Measurements from ENCODE around the gene FLT1.

Gene FLT1

DNA sequence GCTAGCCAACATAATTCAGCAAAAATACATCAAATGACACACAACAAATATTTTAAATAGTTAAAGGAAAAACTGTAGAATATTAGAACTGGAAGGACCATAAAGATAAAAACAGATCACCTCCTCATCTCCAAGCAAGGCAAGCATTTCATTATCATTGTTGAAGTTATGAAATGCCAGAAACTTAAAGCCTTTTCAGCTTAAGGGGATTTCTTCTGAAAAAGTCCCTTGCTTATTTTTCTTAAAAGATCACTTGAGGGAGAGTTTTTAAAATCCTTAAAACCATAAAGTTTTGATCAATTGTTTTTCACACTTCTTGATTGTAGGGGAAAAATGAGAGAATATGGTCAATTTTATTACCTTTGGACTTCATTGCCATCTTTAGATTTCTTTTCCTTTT is 37.4 kb downstream of the FLT1 start:
- DNase-seq: no peak

DNA sequence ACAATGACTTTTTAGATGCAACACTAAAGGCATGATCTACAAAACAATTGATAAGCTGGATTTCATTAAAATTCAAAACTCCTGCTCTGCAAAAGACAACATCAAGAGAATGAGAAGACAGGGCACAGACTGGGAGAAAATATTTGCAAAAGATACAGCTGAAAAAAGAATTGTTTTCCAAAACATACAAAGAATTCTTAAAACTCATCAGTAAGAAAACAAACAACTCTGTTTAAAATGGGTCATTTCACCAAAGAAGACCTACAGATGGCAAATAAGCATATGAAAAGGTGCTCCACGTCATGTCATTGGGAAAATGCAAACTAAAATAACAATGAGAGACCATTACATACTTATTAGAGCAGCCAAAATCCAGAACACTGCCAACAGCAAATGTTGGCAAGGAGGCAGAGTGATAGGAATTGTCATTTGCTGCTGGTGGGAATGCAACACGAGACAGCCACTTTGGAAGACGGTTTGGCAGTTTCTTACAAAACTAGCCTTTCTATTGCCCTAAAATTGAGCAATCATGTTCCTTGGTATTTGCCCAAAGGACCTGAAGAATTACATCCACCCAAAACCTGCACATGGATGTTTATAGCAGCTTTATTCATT is 39.2 kb downstream of the FLT1 start:
- no peak for DNase-seq

DNA sequence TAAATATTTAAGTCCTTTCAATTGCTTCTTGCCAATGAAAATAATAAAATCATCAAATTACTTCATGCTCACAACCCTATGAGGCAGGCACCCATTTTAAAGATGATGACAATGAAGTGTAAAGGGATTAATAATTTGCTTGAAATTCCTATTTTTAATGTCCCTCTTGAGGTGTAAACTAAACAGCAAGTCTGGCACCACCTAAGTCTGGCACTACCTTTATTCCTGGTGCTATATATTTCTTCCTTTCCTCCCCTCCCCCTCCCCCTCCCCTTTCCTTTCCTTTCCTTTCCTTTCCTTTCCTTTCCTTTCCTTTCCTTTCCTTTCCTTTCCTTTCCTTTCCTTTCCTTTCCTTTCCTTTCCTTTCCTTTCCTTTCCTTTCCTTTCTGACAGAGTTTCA is 42.2 kb downstream of the FLT1 start:
- no peak for DNase-seq

DNA sequence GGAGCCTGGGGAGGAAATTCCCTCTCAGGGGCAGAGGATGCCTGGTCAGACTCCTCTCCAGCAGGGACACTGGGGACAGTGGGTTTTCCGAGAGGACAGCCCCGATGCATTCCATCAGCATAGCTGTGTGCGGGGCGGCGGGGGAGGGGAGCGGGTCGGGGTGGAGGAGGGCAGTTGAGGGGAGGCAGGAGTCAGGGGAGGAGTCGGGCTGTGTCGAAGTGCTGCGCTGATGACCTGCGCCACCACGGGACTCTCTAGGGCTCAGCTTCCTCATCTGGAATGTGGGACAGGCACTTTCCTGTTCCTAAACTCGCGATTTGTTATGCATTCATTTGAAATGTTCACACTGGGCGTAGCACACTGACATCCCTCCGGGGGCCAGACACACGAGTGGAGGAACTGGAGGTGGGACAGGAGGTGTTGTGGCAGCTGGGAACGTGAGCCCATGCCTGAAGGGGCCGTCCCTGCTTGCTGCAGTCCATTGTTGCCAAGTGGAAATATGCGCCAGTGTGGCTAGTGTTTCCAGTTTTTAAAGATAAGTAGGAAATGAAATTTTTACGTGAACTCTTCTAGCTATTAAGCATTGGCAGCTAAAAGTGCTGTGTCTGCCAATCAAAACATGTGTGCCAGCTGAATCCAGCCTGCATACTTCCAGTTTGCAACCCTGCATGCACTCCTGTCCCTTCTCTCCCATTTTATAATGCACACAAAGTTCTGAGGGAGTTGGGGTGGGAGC is 43.3 kb downstream of the FLT1 start:
- no peak for DNase-seq

DNA sequence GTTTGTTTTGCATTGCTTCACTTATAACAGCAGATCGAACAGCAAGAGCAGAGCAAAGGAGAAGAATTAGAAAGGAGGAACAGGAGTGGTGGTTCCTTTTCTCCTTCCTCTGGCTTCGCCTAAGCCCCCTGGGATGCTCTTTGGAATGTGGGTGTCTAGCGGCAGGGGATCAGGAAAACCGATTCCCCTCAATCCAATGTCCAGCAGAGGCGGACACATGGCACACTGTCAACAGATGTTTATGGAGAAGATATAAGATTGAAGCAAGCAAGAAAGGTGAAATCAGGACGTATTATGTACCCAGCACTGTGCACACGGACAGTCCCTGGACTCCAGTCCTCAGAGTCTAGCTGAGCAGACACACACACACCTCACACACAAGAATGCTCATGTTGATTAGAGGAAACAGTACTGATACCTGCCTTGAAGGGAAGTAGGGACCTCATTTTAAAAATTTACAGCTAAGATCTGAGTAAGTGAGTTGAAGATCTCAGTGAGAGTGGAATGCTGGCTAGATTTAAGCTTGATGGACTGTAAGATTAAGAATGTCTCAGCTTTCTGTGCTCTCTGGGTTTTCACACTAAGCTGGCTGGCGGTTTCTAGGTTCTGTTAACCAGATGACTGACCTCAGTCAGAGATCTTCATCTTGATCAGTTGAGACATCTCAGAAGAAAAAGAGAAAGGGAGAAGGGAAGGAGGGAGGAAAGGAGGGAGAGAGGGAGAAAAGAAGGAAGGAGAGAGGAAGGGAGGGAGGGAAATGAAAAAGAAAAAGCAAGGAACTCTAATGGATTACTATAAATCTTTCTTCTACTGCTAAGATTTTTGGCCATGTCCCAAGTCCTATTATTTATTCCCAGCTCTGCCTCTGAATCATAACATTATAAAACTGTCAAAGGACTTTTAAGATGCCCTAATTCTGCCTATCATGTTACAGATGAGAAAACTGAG is 44.8 kb downstream of the FLT1 start:
- no peak for DNase-seq

DNA sequence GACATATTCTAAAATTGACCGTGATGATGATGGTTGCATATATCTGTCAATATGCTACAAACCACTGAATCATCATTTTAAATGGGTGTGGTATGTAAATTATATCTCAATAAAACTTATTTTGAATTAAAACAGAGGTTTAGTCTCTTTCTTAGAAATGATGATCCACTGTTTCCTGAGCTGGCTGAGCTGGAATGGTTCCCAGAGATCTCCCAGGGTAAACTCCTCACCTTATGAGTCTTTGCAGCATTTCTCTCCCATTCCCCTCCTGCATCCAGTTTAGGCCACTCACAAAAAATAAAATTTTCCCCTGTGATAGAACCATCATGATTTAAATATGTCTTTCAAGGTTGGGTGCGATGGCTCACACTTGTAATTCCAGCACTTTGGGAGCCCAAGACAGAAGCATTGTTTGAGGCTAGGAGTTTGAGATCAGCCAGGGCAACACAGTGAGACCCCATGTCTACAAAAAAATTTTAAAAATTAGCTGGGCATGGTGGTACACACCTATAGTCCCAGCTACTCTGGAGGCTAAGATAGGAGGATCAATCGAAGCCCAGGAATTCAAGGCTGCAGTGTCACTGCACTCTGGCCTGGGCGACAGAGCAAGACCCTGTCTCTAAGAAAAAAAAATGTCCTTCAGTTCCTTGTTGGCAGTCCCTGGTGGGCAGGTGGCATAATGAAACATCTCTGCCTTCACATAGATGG is 46.1 kb downstream of the FLT1 start:
- DNase-seq: no peak

DNA sequence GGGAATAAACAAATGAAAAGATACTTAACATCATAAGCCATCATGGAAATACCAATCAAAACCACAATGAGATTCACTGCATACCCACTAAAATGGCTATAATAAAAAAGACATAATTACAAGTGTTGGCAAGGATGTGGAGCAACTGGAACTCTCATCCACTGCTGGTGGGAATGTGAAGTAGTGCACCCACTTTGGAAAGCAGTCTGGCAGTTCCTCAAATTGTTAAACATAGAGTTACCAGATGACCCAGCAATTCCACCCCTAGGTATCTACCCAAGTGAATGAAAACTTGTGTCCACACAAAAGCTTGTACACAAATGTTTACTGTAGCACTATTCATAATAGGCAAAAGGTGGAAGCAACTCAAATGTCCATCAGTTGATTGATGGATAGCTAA is 46.9 kb downstream of the FLT1 start:
- DNase-seq: no peak

DNA sequence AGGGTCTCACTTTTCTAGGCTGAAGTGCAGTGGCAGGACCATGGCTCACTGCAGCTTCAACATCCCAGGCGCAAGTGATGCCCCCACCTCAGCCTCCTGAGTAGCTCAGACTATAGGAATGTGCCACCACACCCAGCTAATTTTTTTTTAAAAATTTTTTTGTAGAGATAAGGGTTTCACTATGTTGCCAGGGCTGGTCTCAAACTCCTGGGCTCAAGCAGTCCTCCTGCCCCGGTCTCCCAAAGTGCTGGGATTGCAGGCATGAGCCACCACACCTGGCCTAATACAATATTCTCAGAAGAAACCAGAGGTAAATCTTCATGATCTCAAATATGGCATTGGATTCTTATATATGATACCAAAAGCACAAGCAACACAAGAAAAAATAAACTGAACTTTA is 47.7 kb downstream of the FLT1 start:
- no peak for DNase-seq

DNA sequence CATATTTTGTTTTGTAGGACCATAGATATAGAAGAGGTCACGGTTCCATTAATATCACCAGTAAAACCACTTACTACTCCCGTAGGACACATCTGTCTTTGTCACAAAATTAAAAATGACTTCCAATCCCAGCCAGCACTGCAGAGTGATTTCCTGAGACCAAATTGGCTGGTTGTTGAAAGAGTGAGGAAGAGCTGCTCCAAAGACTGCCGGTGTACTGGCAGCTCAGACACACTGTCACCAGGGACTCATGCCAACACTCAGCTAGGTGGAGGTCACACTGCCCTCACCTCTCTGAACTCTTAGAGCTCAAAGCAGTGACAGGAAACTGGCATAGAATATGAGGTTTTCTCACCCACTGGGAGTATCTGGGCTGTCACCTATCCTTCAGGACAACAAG is 52.1 kb downstream of the FLT1 start:
- no peak for DNase-seq

DNA sequence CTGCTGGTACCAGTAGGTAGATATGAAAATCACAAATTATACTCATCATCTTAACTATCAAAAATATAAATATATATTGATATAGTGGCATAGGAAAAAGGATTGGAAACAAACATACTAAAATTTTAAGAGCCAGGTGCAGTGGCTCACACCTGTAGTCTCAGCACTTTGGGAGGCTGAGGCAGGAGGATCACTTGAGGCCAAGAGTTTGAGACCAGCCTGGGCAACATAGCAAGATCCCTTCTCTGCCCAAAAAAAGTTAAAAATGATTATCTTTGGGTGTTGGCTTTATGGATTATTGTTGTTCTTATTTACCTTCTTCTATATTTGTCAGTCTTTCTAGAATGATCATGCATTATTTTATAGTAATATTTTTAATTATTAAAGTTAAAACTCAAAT is 53.4 kb downstream of the FLT1 start:
- DNase-seq: no peak

DNA sequence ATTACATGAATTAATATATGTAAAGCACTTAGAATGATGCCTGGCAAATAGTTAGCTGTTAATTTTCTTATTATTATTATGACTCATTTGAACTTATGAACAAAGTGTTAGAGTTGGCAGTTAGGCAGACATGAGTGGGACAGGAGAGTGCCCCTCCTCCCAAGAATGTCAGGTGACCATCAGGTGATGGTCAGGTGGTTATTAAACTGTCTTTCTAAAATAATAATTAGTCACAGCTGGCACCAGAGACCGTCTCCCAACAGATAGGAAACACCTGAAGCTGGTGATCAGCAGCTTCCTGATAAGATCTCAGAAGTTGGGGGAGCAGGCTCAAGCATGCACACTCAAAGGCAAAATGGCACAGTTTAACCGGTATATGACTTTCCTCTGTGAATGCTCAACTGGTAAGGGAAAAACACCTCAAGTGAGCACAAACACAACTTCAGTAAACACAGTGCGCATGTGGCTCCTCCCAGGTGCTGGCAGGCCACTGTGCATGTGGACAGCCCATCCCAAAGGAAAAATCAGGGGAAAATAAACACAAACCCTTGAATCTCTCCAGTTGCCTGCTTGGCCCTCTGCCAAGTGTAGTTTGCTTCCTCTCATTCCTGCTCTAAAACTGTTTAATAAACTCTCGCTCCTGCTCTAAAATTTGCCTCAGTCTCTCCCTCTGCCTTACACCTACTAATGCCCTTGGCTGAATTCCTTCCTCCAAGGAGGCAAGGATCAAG is 54.0 kb downstream of the FLT1 start:
- DNase-seq: no peak

DNA sequence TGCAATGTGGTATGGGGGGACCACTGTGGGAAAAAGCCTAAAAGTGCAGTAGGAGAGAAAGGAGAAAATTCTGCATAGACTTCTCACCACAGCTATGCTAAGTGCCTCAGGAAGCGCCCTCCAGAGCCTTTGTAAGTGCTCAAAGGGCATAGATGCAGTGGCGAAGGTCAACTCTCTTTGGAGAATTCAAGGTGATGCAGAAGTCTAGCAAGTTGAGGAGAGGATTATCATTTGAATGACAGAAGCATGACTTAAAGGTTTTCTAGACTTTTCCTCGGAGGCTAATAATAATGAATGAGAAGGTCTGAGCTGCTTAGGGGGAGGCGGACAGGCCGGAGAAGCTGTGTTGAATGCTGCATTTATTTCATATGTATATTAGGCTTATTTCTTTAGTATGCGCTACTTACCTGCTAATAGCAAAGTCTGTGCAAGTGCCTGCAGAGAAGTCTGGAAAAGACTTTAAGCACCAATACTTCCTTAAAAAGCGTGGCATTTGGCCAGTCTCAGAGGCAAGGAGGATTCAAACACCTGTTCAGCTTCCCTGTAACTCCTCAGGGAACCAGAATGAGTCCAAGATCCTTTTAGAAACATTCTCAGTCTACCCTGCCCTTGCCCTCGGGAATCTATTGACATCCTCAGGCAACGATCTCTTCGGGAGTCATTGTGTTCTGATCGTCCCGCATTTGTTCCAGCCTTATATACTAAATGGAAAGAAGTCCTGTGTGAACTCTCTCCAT is 56.2 kb downstream of the FLT1 start:
- DNase-seq: no peak

DNA sequence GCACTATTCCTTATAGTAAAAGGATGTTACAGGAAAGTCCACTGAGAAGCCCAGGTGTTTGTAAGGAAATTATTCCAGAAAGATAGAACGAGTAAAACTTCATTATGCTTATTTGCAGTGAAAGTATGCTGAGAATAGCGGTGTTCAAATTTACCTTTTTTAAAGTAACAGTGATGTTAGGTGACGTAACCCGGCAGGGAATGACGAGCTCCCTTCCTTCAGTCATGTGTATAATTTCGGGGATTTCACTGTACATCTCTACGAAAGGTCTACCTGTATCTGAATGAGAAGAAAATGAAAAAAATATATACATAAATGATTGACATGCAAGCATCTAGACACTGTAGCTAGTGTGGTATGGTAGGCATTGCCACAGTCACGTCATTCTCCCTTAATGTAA is 56.9 kb downstream of the FLT1 start:
- no peak for DNase-seq

DNA sequence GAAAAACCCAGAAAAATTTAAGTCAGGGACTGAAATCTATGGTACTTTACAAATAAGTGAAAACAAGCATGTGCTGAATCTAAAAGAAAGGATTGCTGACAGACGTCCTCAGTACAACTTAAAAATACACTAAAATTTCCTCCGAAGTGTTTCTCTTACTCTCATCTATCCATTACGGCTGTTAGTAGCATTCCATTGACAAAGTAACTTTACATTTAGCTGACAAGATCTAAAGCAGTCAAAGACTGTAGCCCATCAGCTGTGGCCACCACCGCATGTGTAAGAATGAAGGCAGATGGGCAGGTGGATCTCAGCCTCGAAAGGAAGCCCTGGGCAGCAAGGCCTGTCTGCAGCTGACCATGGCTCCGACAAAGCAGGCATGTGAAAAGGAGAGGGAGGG is 59.0 kb downstream of the FLT1 start:
- no peak for DNase-seq

DNA sequence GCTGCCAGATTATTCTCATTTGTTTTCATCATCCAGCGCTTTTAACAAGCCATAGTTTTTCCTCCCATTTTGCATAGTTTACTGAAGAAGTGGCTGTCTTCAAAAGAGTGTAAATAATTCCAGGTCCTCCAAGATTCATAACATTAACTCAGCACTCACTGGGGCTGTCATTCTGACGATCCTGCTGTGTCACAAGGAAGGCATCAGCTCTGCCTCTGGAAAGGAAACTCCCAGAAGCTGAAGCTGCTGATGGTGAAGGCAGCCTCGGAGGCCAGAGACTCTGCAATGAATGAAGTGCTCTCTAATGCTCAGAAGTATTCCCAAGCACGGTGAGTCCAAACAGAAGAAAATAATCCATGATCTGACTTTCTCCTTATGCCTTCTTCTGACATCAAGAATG is 60.0 kb downstream of the FLT1 start:
- no peak for DNase-seq

DNA sequence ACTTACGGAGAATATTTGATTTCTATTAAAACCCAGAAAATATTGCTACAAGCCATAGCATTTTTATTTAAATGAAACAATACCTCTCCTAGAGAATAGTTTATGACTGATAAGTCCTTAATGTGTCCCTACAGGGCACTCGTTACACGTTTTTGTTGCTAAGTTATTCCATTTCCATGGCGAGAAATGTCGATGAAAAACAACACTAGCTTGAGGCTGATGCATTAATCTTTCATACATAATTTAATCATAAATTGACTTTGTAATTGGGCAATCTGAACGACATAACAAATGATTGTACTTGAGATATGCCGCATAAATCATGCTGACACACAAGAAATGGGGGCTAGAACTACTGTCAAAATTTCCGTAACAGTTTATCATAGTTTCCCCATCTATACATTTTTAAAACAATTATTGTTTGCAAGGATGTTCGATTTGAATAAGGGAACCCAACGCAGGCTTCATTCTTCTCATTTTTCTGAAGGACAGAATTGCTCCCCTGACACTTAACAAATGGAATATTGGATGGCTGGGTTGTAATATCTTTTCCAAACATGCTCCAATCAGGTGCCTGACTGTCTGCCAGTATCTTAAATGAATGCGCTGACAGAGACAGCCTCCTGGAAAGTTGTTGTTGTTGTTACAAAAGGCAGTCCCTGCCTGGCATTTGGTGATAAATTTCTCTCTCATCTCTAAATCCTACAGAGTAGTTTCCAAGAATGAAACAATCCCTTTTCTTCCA is 61.9 kb downstream of the FLT1 start:
- no peak for DNase-seq

DNA sequence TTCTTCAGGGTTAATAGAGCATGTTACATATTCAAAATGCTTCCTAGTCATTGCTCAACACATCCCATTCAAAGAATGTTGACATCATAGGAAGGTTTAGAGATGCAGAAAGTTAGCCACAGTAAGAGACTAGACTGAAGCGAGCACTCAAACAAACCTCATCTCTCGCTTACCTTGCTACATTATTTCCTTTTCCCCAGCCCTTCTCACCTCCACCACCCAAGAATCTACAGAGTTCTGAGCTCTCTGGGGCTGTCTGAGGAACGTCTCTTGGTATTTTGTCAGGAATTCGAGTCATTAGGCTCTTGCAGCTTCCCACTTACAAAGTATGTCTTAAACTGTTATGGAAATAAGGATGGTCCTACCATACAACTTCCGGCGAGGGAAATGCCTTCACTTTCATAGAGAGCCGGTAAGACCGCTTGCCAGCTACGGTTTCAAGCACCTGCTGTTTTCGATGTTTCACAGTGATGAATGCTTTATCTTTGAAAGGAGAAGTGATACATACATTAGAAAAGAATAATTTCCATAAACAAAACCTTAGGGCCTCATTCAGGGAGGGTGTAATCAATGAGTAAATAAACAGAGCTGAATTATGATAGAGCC is 65.1 kb downstream of the FLT1 start:
- no peak for DNase-seq

DNA sequence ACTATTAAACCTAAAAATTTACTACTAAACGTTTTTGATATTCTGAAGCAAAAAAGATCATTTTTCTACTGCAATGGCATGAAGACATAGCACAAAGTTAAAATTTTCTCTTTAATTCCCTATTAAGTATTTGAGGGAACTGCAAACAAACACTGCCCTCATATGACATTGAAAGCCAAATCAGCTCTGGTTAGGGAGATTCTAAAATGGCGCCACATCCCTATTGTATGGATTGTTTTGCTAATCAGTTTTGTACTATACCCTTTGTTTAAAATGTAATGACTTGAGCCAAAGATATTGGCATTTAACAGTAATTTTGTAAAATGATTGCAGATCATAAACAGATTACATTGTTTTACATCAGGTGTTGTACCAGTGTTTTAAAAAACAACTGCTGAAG is 65.8 kb downstream of the FLT1 start:
- DNase-seq: no peak

DNA sequence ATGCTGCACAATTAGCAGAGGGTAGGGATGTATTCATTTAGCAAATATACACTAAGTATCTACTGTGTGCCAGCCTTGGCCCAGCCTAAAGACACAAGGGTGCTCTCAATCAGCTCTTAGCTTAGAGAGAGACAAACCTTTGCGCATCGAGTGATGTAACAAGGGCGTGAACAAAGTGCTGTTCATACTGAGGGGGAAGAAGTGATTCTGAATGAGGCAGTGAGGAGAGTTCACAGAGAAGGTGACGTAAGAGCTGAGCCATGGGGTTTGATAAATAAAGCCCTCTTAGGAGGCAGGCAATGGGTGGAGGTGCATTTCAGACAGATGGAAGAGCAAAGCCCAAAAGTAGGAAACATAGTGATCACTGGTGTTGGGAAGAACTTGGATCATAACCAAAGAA is 68.5 kb downstream of the FLT1 start:
- DNase-seq: no peak

DNA sequence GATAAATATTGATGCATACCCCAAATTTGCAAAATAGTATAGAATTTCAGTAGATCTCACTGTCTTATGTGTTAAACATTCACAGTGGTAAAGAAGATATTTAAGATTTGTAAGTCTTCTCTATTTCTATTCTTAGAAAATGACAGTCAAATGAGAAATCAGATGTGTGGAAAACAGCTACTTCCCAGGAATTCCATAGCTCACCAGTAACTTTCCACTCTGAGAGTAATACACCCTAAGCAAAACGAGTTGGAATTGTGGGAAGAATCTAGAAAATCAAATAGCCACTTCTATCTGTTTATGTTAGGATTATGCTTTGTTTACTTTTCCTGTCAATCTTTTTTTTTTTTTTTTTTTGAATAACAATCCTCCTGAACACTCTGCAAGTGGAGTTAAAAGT is 69.1 kb downstream of the FLT1 start:
- no peak for DNase-seq

DNA sequence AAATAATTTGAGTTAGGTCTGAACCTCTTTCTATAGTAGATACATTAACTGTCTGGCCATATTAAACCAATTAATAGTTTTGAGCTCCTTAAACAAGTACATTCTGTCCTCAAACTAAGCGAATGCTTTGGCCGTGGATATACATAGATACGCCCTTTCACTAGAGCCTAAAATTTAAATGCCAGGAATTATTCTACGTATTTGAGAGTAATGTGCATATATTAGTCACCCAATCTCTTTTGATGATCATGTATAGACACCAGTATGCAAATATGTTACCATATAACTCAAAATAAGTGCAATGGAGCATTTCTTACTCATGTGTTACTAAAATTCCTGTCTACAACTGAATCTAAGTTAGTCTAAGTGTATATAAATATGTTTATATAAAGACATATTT is 70.4 kb downstream of the FLT1 start:
- no peak for DNase-seq
